Measurements from ENCODE around the gene PNLIP.
A peak's percentile ranks its signal among the peaks of the same experiment; 100 is the strongest.

Gene PNLIP

GRCh38 chr10:116545122-116545521, 609 bp upstream of the PNLIP start:
- H3K4me3 ChIP-seq (ENCODE audit: low read length): no peak overlapping the region
- H3K9me3 ChIP-seq (ENCODE audit: low read length): no peaks in the 10 kb centered on the region
- no peaks in the 10 kb centered on the region for H3K36me3 ChIP-seq (ENCODE audit: insufficient read depth, low read length)
- H2AFZ ChIP-seq (ENCODE audit: low read depth, low read length): no peak overlapping the region
- H3K4me1 ChIP-seq (ENCODE audit: insufficient read depth, low read length): peaks cover 3% of the 10 kb centered on the region
- H3K27me3 ChIP-seq (ENCODE audit: insufficient read depth, low read length): no peaks in the 10 kb centered on the region

- no peaks in the 10 kb centered on the region for H3K27me3 ChIP-seq (ENCODE audit: insufficient read depth, low read length)
- H2AFZ ChIP-seq (ENCODE audit: low read depth, low read length): no peak overlapping the region
- H3K36me3 ChIP-seq (ENCODE audit: insufficient read depth, low read length): no peaks in the 10 kb centered on the region
- no peak overlapping the region for H3K4me3 ChIP-seq (ENCODE audit: low read length)
- no peaks in the 10 kb centered on the region for H3K9me3 ChIP-seq (ENCODE audit: low read length)
- no peaks in the 10 kb centered on the region for H3K4me1 ChIP-seq (ENCODE audit: insufficient read depth, low read length)
Measured at GRCh38 chr10:116548301-116548700, 2.6 kb downstream of the PNLIP start.

GRCh38 chr10:116553378-116553980, 7.7 kb downstream of the PNLIP start:
- H3K4me1 ChIP-seq (ENCODE audit: insufficient read depth, low read length): no peaks in the 10 kb centered on the region
- no peaks in the 10 kb centered on the region for H3K36me3 ChIP-seq (ENCODE audit: insufficient read depth, low read length)
- no peak overlapping the region for H3K4me3 ChIP-seq (ENCODE audit: low read length)
- H2AFZ ChIP-seq (ENCODE audit: low read depth, low read length): no peak overlapping the region
- no peaks in the 10 kb centered on the region for H3K27me3 ChIP-seq (ENCODE audit: insufficient read depth, low read length)
- H3K9me3 ChIP-seq (ENCODE audit: low read length): no peaks in the 10 kb centered on the region

GRCh38 chr10:116554628-116555027, 8.9 kb downstream of the PNLIP start:
- Histone ChIP-seq H3K4me1 (ENCODE audit: insufficient read depth, low read length) (no peaks in the 10 kb centered on the region), H3K4me3 (ENCODE audit: low read length) (no peak overlapping the region), H3K9me3 (ENCODE audit: low read length) (no peaks in the 10 kb centered on the region), H2AFZ (ENCODE audit: low read depth, low read length) (no peak overlapping the region), H3K36me3 (ENCODE audit: insufficient read depth, low read length) (no peaks in the 10 kb centered on the region), H3K27me3 (ENCODE audit: insufficient read depth, low read length) (no peaks in the 10 kb centered on the region)

GRCh38 chr10:116555880-116556279, 10.1 kb downstream of the PNLIP start:
- H2AFZ ChIP-seq (ENCODE audit: low read depth, low read length): no peak overlapping the region
- no peaks in the 10 kb centered on the region for H3K4me1 ChIP-seq (ENCODE audit: insufficient read depth, low read length)
- H3K36me3 ChIP-seq (ENCODE audit: insufficient read depth, low read length): no peaks in the 10 kb centered on the region
- H3K9me3 ChIP-seq (ENCODE audit: low read length): no peaks in the 10 kb centered on the region
- H3K27me3 ChIP-seq (ENCODE audit: insufficient read depth, low read length): no peaks in the 10 kb centered on the region
- H3K4me3 ChIP-seq (ENCODE audit: low read length): no peak overlapping the region

- H3K4me3 ChIP-seq (ENCODE audit: low read length): no peak overlapping the region
- H2AFZ ChIP-seq (ENCODE audit: low read depth, low read length): no peak overlapping the region
- H3K9me3 ChIP-seq (ENCODE audit: low read length): no peaks in the 10 kb centered on the region
- no peaks in the 10 kb centered on the region for H3K27me3 ChIP-seq (ENCODE audit: insufficient read depth, low read length)
- no peaks in the 10 kb centered on the region for H3K36me3 ChIP-seq (ENCODE audit: insufficient read depth, low read length)
- H3K4me1 ChIP-seq (ENCODE audit: insufficient read depth, low read length): no peaks in the 10 kb centered on the region
Measured at GRCh38 chr10:116557305-116557880, 11.7 kb downstream of the PNLIP start.

- Histone ChIP-seq H3K36me3 (ENCODE audit: insufficient read depth, low read length) (no peaks in the 10 kb centered on the region), H3K27me3 (ENCODE audit: insufficient read depth, low read length) (no peaks in the 10 kb centered on the region), H3K4me1 (ENCODE audit: insufficient read depth, low read length) (no peaks in the 10 kb centered on the region), H2AFZ (ENCODE audit: low read depth, low read length) (no peak overlapping the region), H3K9me3 (ENCODE audit: low read length) (no peaks in the 10 kb centered on the region), H3K4me3 (ENCODE audit: low read length) (no peak overlapping the region)
Measured at GRCh38 chr10:116565534-116565933, 19.8 kb downstream of the PNLIP start.

GRCh38 chr10:116566932-116567331, 21.2 kb downstream of the PNLIP start:
- no peaks in the 10 kb centered on the region for H3K27me3 ChIP-seq (ENCODE audit: insufficient read depth, low read length)
- H2AFZ ChIP-seq (ENCODE audit: low read depth, low read length): no peak overlapping the region
- no peaks in the 10 kb centered on the region for H3K4me1 ChIP-seq (ENCODE audit: insufficient read depth, low read length)
- H3K4me3 ChIP-seq (ENCODE audit: low read length): no peak overlapping the region
- H3K9me3 ChIP-seq (ENCODE audit: low read length): no peaks in the 10 kb centered on the region
- no peaks in the 10 kb centered on the region for H3K36me3 ChIP-seq (ENCODE audit: insufficient read depth, low read length)

GRCh38 chr10:116567335-116567734, 21.6 kb downstream of the PNLIP start:
- Histone ChIP-seq H3K27me3 (ENCODE audit: insufficient read depth, low read length) (no peaks in the 10 kb centered on the region), H3K9me3 (ENCODE audit: low read length) (no peaks in the 10 kb centered on the region), H3K4me3 (ENCODE audit: low read length) (no peak overlapping the region), H2AFZ (ENCODE audit: low read depth, low read length) (no peak overlapping the region), H3K4me1 (ENCODE audit: insufficient read depth, low read length) (no peaks in the 10 kb centered on the region), H3K36me3 (ENCODE audit: insufficient read depth, low read length) (no peaks in the 10 kb centered on the region)

GRCh38 chr10:116574797-116575196, 29.1 kb downstream of the PNLIP start:
- H2AFZ ChIP-seq (ENCODE audit: low read depth, low read length): peak overlapping the region; percentile 41
- no peaks in the 10 kb centered on the region for H3K36me3 ChIP-seq (ENCODE audit: insufficient read depth, low read length)
- H3K9me3 ChIP-seq (ENCODE audit: low read length): no peaks in the 10 kb centered on the region
- H3K4me1 ChIP-seq (ENCODE audit: insufficient read depth, low read length): peaks cover 5% of the 10 kb centered on the region
- no peaks in the 10 kb centered on the region for H3K27me3 ChIP-seq (ENCODE audit: insufficient read depth, low read length)
- H3K4me3 ChIP-seq (ENCODE audit: low read length): no peak overlapping the region

GRCh38 chr10:116587878-116588591, 42.3 kb downstream of the PNLIP start:
- no peaks in the 10 kb centered on the region for H3K36me3 ChIP-seq (ENCODE audit: insufficient read depth, low read length)
- no peaks in the 10 kb centered on the region for H3K4me1 ChIP-seq (ENCODE audit: insufficient read depth, low read length)
- no peaks in the 10 kb centered on the region for H3K27me3 ChIP-seq (ENCODE audit: insufficient read depth, low read length)
- no peaks in the 10 kb centered on the region for H3K9me3 ChIP-seq (ENCODE audit: low read length)
- H2AFZ ChIP-seq (ENCODE audit: low read depth, low read length): no peak overlapping the region
- no peak overlapping the region for H3K4me3 ChIP-seq (ENCODE audit: low read length)

- H3K9me3 ChIP-seq (ENCODE audit: low read length): no peaks in the 10 kb centered on the region
- H3K4me3 ChIP-seq (ENCODE audit: low read length): no peak overlapping the region
- no peak overlapping the region for H2AFZ ChIP-seq (ENCODE audit: low read depth, low read length)
- H3K36me3 ChIP-seq (ENCODE audit: insufficient read depth, low read length): no peaks in the 10 kb centered on the region
- H3K27me3 ChIP-seq (ENCODE audit: insufficient read depth, low read length): no peaks in the 10 kb centered on the region
- H3K4me1 ChIP-seq (ENCODE audit: insufficient read depth, low read length): no peaks in the 10 kb centered on the region
Measured at GRCh38 chr10:116588995-116589394, 43.3 kb downstream of the PNLIP start.

- no peaks in the 10 kb centered on the region for H3K9me3 ChIP-seq (ENCODE audit: low read length)
- H3K4me1 ChIP-seq (ENCODE audit: insufficient read depth, low read length): no peaks in the 10 kb centered on the region
- no peak overlapping the region for H3K4me3 ChIP-seq (ENCODE audit: low read length)
- H3K36me3 ChIP-seq (ENCODE audit: insufficient read depth, low read length): no peaks in the 10 kb centered on the region
- no peaks in the 10 kb centered on the region for H3K27me3 ChIP-seq (ENCODE audit: insufficient read depth, low read length)
- H2AFZ ChIP-seq (ENCODE audit: low read depth, low read length): no peak overlapping the region
Measured at GRCh38 chr10:116589926-116590325, 44.2 kb downstream of the PNLIP start.
